Measurements from ENCODE around the gene CYSRT1.
"Not testable (repeated sequence)": the region's sequence is repeated elsewhere in the genome, so short reads cannot be mapped to it uniquely, and the experiment has no call there.

CYSRT1 gene

GRCh38 chr9:137253717-137254623, 29.0 kb downstream of the CYSRT1 start:
- no peak for DNase-seq

- DNase-seq, result no peak
Measured at GRCh38 chr9:137254624-137255447, 29.9 kb downstream of the CYSRT1 start, which contains the start of gene NELFB. Gene NELFB (plus strand): TSS chr9:137255327.

- no peak for DNase-seq
Measured at GRCh38 chr9:137255448-137256114, 30.6 kb downstream of the CYSRT1 start.

- DNase-seq, result no peak
Measured at GRCh38 chr9:137256362-137256761, 31.4 kb downstream of the CYSRT1 start.

- DNase-seq, result no peak
Measured at GRCh38 chr9:137256856-137257255, 31.9 kb downstream of the CYSRT1 start.

- DNase-seq, result not testable (repeated sequence)
Measured at GRCh38 chr9:137262173-137262908, 37.4 kb downstream of the CYSRT1 start.

GRCh38 chr9:137262909-137263285, 37.9 kb downstream of the CYSRT1 start:
- no peak for DNase-seq

- DNase-seq, result no peak
Measured at GRCh38 chr9:137263506-137263905, 38.5 kb downstream of the CYSRT1 start.

- DNase-seq, result no peak
Measured at GRCh38 chr9:137264067-137264466, 39.1 kb downstream of the CYSRT1 start.

- DNase-seq, result no peak
Measured at GRCh38 chr9:137265496-137266161, 40.7 kb downstream of the CYSRT1 start.

- no peak for DNase-seq
Measured at GRCh38 chr9:137266162-137266527, 41.2 kb downstream of the CYSRT1 start.

- DNase-seq, result no peak
Measured at GRCh38 chr9:137266585-137267453, 41.8 kb downstream of the CYSRT1 start.

- no peak for DNase-seq
Measured at GRCh38 chr9:137267933-137268355, 43.0 kb downstream of the CYSRT1 start.

GRCh38 chr9:137268538-137269201, 43.7 kb downstream of the CYSRT1 start:
- DNase-seq, result no peak

- DNase-seq, result no peak
Measured at GRCh38 chr9:137269231-137269772, 44.3 kb downstream of the CYSRT1 start.

- DNase-seq, result no peak
Measured at GRCh38 chr9:137270929-137271695, 46.1 kb downstream of the CYSRT1 start.

GRCh38 chr9:137271696-137272076, 46.7 kb downstream of the CYSRT1 start:
- no peak for DNase-seq

- no peak for DNase-seq
Measured at GRCh38 chr9:137272241-137273094, 47.5 kb downstream of the CYSRT1 start.
